Peyer's patch (tissue), 4 donors: Measurements from ENCODE around the gene LTBP3.

Experiments
- CTCF ChIP-seq, 6 experiments: fragments of 450-650 bp in 4 of 6; fragments of 200-600 bp in 2 of 6; sonication (generic) in 1 of 6; IDR thresholded peaks; one replicate each; pipeline ENCODE4 v1.5.1; 2017 to 2019; ENCODE audit warnings: antibody characterized with exemption in 6 of 6, mild to moderate bottlenecking in 3 of 6, moderate library complexity in 1 of 6
- POLR2A ChIP-seq, 2 donors: fragments of 450-650 bp; IDR thresholded peaks; one replicate each; pipeline ENCODE4 v1.5.1; 2017; ENCODE audit warnings: antibody characterized with exemption in 2 of 2, mild to moderate bottlenecking in 2 of 2, moderate library complexity in 2 of 2

- TF ChIP-seq CTCF (IDR thresholded peaks at IDR 0.05) (no peak), POLR2A (IDR thresholded peaks at IDR 0.05) (no peak)
Measured at GRCh38 chr11:65586247-65586630, 28.1 kb upstream of the LTBP3 start.
